ENCODE results near the gene TP73.

DNA sequence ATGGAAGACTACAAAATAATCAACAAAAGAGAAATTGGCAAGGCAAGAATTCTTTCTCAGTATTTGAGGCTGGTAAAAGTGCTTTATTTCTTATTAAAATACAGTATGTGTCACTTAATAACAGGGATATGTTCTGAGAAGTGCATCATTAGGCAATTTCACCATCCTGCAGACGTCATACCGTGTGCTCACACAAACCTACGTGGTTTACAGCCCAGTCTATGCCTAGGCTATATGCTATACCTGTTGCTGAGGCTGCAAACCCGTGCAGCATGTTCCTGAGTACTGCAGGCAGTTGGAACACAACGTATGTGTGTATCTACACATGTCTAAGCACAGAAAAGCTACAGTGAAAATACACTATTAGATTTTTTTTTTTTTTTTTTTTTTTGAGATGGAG, 97.2 kb downstream of the TP73 start:
- TF ChIP-seq, protein P1, sequence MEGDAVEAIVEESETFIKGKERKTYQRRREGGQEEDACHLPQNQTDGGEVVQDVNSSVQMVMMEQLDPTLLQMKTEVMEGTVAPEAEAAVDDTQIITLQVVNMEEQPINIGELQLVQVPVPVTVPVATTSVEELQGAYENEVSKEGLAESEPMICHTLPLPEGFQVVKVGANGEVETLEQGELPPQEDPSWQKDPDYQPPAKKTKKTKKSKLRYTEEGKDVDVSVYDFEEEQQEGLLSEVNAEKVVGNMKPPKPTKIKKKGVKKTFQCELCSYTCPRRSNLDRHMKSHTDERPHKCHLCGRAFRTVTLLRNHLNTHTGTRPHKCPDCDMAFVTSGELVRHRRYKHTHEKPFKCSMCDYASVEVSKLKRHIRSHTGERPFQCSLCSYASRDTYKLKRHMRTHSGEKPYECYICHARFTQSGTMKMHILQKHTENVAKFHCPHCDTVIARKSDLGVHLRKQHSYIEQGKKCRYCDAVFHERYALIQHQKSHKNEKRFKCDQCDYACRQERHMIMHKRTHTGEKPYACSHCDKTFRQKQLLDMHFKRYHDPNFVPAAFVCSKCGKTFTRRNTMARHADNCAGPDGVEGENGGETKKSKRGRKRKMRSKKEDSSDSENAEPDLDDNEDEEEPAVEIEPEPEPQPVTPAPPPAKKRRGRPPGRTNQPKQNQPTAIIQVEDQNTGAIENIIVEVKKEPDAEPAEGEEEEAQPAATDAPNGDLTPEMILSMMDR (IDR thresholded peaks at IDR 0.05), result no peak
- TF ChIP-seq POLR2A (IDR thresholded peaks at IDR 0.05), result no peak
